WTC11 (cell line): ENCODE results near the gene G2E3.

Experiments used
- CTCF ChIP-seq: fragments of 200-600 bp; IDR thresholded peaks from 2 replicates; pipeline ENCODE4 v1.8.0; 2022; ENCODE audit warnings: antibody characterized with exemption
- ESRRA ChIP-seq: sonication (generic); formaldehyde crosslinking; IDR thresholded peaks from 2 replicates; pipeline ENCODE4 v1.8.1; 2022; ENCODE audit warnings: mild to moderate bottlenecking, missing genetic modification reagents, borderline replicate concordance
- JUN ChIP-seq: sonication (generic); formaldehyde crosslinking; IDR thresholded peaks from 2 replicates; pipeline ENCODE4 v1.8.0; 2023; ENCODE audit warnings: mild to moderate bottlenecking, missing genetic modification reagents
- NR1H2 ChIP-seq: sonication (generic); formaldehyde crosslinking; IDR thresholded peaks from 2 replicates; pipeline ENCODE4 v1.9.0; 2021; ENCODE audit warnings: mild to moderate bottlenecking, moderate library complexity, missing genetic modification reagents
- NR3C1 ChIP-seq: sonication (generic); formaldehyde crosslinking; conservative IDR thresholded peaks from 2 replicates; pipeline ENCODE4 v1.8.1; 2023; ENCODE audit warnings: low read depth, mild to moderate bottlenecking, missing genetic modification reagents
- SP1 ChIP-seq: sonication (generic); formaldehyde crosslinking; conservative IDR thresholded peaks from 2 replicates; pipeline ENCODE4 v1.8.1; 2022; ENCODE audit warnings: missing genetic modification reagents
- TCF7 ChIP-seq: sonication (generic); formaldehyde crosslinking; IDR thresholded peaks from 2 replicates; pipeline ENCODE4 v1.8.0; 2022; ENCODE audit warnings: mild to moderate bottlenecking, low read depth, missing genetic modification reagents, moderate library complexity
- TP53 ChIP-seq: sonication (generic); formaldehyde crosslinking; IDR thresholded peaks from 2 replicates; pipeline ENCODE4 v1.8.1; 2023; ENCODE audit warnings: mild to moderate bottlenecking, missing genetic modification reagents
- USF2 ChIP-seq: sonication (generic); formaldehyde crosslinking; IDR thresholded peaks from 2 replicates; pipeline ENCODE4 v1.8.1; 2023; ENCODE audit warnings: mild to moderate bottlenecking, missing genetic modification reagents, moderate library complexity
- ZNF396 ChIP-seq: fragments of 250-450 bp; sonication (Bioruptor Pico); IDR thresholded peaks from 2 replicates; pipeline ENCODE4 v1.8.0; 2021; ENCODE audit warnings: mild to moderate bottlenecking, moderate library complexity, borderline replicate concordance
- ZNF416 ChIP-seq: fragments of 250-450 bp; sonication (Bioruptor Pico); IDR thresholded peaks from 2 replicates; pipeline ENCODE4 v1.9.0; 2021; ENCODE audit warnings: mild to moderate bottlenecking, inconsistent platforms

- TF ChIP-seq CTCF: no peak
- no peak for TF ChIP-seq NR3C1
- TF ChIP-seq NR1H2 (CRISPR knock-in tag): no peak
- no peak for TF ChIP-seq ZNF396 (CRISPR knock-in tag)
- TF ChIP-seq TP53: no peak
- TF ChIP-seq ZNF416 (CRISPR knock-in tag): no peak
- TF ChIP-seq SP1 (CRISPR knock-in tag): no peak
- TF ChIP-seq TCF7 (CRISPR knock-in tag): no peak
- TF ChIP-seq JUN (CRISPR knock-in tag): no peak
- no peak for TF ChIP-seq ESRRA (CRISPR knock-in tag)
- TF ChIP-seq USF2 (CRISPR knock-in tag): no peak
Observed at GRCh38 chr14:30585204-30585603, 26.2 kb downstream of the G2E3 start.
